Nephron progenitor cell (in vitro differentiated cells): ENCODE measurements around the gene LCN1.

ENCODE experiments used
- DNase-seq: peaks from one replicate; pipeline ENCODE4 v3.0.0; 2021
- H3K27ac Mint-ChIP-seq: 2 replicates; pipeline ENCODE4 v1.8.0; 2021; ENCODE audit warnings: mild to moderate bottlenecking, moderate library complexity, mixed read lengths
- H3K27me3 Mint-ChIP-seq: 2 replicates; pipeline ENCODE4 v1.8.0; 2021; ENCODE audit warnings: mild to moderate bottlenecking, low read depth, mixed read lengths; ENCODE audit not compliant: poor library complexity
- H3K36me3 Mint-ChIP-seq: 2 replicates; pipeline ENCODE4 v1.8.0; 2021; ENCODE audit warnings: low read depth, mixed read lengths
- H3K4me1 Mint-ChIP-seq: 2 replicates; pipeline ENCODE4 v1.8.0; 2021; ENCODE audit warnings: mixed read lengths
- H3K4me3 Mint-ChIP-seq: 2 replicates; pipeline ENCODE4 v1.8.0; 2021; ENCODE audit warnings: mild to moderate bottlenecking, moderate library complexity, mixed read lengths
- H3K9me3 Mint-ChIP-seq: 2 replicates; pipeline ENCODE4 v1.8.0; 2021; ENCODE audit warnings: mild to moderate bottlenecking, moderate library complexity, mixed read lengths
- CTCF ChIP-seq: fragments of 200-600 bp; sonication (generic); IDR thresholded peaks from 2 replicates; pipeline ENCODE4 v1.5.0; 2021; ENCODE audit warnings: antibody characterized with exemption

Gene LCN1

GRCh38 chr9:135487281-135488012 lies 33.8 kb upstream of the LCN1 start:
- no peak overlapping the region for H3K27ac Mint-ChIP-seq
- H3K9me3 Mint-ChIP-seq, result no peaks in the 10 kb centered on the region
- H3K36me3 Mint-ChIP-seq, result peaks cover 34% of the 10 kb centered on the region
- no peak for TF ChIP-seq CTCF
- H3K4me1 Mint-ChIP-seq, result peaks cover 17% of the 10 kb centered on the region
- H3K27me3 Mint-ChIP-seq, result peaks cover 2% of the 10 kb centered on the region
- H3K4me3 Mint-ChIP-seq, result no peak overlapping the region
- no peak for DNase-seq

- DNase-seq, result no peak
- Mint-ChIP-seq H3K9me3 (no peaks in the 10 kb centered on the region), H3K4me1 (peaks cover 15% of the 10 kb centered on the region), H3K27ac (no peak overlapping the region), H3K4me3 (no peak overlapping the region), H3K36me3 (peaks cover 34% of the 10 kb centered on the region), H3K27me3 (peaks cover 2% of the 10 kb centered on the region)
- TF ChIP-seq CTCF, result no peak
Measured at GRCh38 chr9:135488013-135488330, 33.3 kb upstream of the LCN1 start.

- Mint-ChIP-seq H3K27me3 (peaks cover 2% of the 10 kb centered on the region), H3K36me3 (peaks cover 33% of the 10 kb centered on the region), H3K27ac (no peak overlapping the region), H3K4me3 (no peak overlapping the region), H3K4me1 (peaks cover 15% of the 10 kb centered on the region), H3K9me3 (no peaks in the 10 kb centered on the region)
- TF ChIP-seq CTCF, result no peak
- no peak for DNase-seq
Measured at GRCh38 chr9:135488527-135488926, 32.7 kb upstream of the LCN1 start.

- Mint-ChIP-seq H3K9me3 (no peaks in the 10 kb centered on the region), H3K27ac (no peak overlapping the region), H3K4me3 (no peak overlapping the region), H3K4me1 (peaks cover 15% of the 10 kb centered on the region), H3K36me3 (peaks cover 27% of the 10 kb centered on the region), H3K27me3 (peaks cover 2% of the 10 kb centered on the region)
- no peak for DNase-seq
- no peak for TF ChIP-seq CTCF
Measured at GRCh38 chr9:135489188-135489906, 31.9 kb upstream of the LCN1 start.

- DNase-seq, result no peak
- no peak for TF ChIP-seq CTCF
- Mint-ChIP-seq H3K36me3 (peaks cover 17% of the 10 kb centered on the region), H3K27ac (no peak overlapping the region), H3K4me1 (peaks cover 23% of the 10 kb centered on the region), H3K4me3 (no peak overlapping the region), H3K9me3 (no peaks in the 10 kb centered on the region), H3K27me3 (peaks cover 5% of the 10 kb centered on the region)
Measured at GRCh38 chr9:135490166-135490870, 30.9 kb upstream of the LCN1 start.
